SK-N-MC (cell line): ENCODE results near the gene BACE2.

Source experiments
- EZH2 ChIP-seq: fragments of 200-600 bp; sonication (generic); IDR thresholded peaks from one replicate; pipeline ENCODE4 v1.6.1; 2017; ENCODE audit warnings: antibody characterized with exemption
- POLR2AphosphoS5 ChIP-seq: IDR thresholded peaks from 2 replicates; pipeline ENCODE4 v1.6.1; 2012; ENCODE audit warnings: mild to moderate bottlenecking, low read depth, low read length, borderline replicate concordance

DNA sequence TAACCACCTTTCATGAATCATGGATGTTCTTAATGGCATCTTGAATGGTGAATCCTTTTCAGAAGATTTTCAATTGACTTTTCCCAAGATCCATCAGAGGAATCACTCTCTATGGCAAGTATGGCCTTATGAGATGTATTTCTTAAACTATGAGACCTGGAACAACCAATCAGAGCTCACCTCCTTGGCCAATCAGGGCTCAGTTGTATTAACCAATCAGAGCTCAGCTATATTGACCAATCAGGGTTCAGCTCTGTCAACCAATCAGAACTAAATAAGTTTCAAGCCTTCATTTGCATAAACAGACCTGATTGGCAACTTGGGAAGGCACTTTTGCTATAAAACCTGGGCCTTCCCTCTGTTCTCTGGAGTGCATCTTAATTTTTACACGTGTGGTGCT lies 135.0 kb downstream of the BACE2 start:
- TF ChIP-seq POLR2AphosphoS5 (no peak), EZH2 (no peak)
